Lower leg skin (tissue), 3 donors: Measurements from ENCODE around the gene KIF21B.

Experiments used
- POLR2A ChIP-seq, 2 donors: fragments of 450-650 bp; IDR thresholded peaks; one replicate each; pipeline ENCODE4 v1.6.1; 2016 to 2017; ENCODE audit warnings: antibody characterized with exemption in 2 of 2, mild to moderate bottlenecking in 1 of 2, moderate library complexity in 1 of 2
- TF ChIP-seq, protein P1 (sequence below), 3 donors: fragments of 450-650 bp; IDR thresholded peaks; one replicate each; pipeline ENCODE4 v1.5.1; 2016; ENCODE audit warnings: antibody characterized with exemption in 3 of 3, mild to moderate bottlenecking in 3 of 3, moderate library complexity in 2 of 3

DNA sequence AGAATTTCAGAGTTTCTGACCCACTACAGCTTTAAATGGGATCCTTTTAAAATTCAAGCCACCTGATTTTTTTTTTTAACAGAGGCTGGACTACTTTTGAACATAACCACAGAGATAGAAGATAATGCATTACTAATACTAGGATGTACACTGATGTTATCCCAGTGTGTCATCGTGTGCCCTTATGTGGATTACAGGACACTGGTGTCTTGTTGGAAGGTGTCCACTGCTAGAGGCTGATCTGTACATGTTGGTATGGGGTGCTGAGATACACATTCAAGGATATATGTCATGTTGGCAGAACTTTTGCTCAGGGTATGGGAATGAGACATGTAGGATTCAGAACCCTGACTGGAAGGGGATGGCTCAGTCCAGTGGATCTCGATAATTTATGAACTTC, 72.5 kb downstream of the KIF21B start:
- TF ChIP-seq, protein P1, sequence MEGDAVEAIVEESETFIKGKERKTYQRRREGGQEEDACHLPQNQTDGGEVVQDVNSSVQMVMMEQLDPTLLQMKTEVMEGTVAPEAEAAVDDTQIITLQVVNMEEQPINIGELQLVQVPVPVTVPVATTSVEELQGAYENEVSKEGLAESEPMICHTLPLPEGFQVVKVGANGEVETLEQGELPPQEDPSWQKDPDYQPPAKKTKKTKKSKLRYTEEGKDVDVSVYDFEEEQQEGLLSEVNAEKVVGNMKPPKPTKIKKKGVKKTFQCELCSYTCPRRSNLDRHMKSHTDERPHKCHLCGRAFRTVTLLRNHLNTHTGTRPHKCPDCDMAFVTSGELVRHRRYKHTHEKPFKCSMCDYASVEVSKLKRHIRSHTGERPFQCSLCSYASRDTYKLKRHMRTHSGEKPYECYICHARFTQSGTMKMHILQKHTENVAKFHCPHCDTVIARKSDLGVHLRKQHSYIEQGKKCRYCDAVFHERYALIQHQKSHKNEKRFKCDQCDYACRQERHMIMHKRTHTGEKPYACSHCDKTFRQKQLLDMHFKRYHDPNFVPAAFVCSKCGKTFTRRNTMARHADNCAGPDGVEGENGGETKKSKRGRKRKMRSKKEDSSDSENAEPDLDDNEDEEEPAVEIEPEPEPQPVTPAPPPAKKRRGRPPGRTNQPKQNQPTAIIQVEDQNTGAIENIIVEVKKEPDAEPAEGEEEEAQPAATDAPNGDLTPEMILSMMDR (IDR thresholded peaks at IDR 0.05), result no peak
- TF ChIP-seq POLR2A (IDR thresholded peaks at IDR 0.05), result no peak
